Activated B cell treated with CpG ODN at 0.5 μM for 24 hours (primary cell): Measurements from ENCODE around the gene OLA1. TPM values are rescaled to one million over a fixed set of nuclear protein-coding genes. Genes with fewer than 3 reads are reported as not detected.
A peak's percentile ranks its signal among the peaks of the same experiment; 100 is the strongest.

ENCODE experiments used
- ATAC-seq: fragments of 200-7000 bp; cut with Tn5 transposase; one replicate; pipeline ENCODE4 v1.10.0; 2021; ENCODE audit warnings: low read depth, mild to moderate bottlenecking, moderate library complexity
- CTCF ChIA-PET: fragments of 350-600 bp; sonication (Branson Sonifier 250); formaldehyde crosslinking; loops from one replicate; lab custom pipeline; 2021; ENCODE audit warnings: antibody characterized with exemption; lab: Charles Lee
- POLR2A ChIA-PET: fragments of 350-600 bp; sonication (Branson Sonifier 250); formaldehyde crosslinking; loops from one replicate; lab custom pipeline; 2021; ENCODE audit warnings: antibody characterized with exemption; lab: Charles Lee
- DNase-seq: peaks from one replicate; pipeline ENCODE4 v3.0.0; 2022
- H3K27ac Mint-ChIP-seq: one replicate; pipeline ENCODE4 v1.8.0; 2020; ENCODE audit warnings: mixed read lengths
- H3K27me3 Mint-ChIP-seq: one replicate; pipeline ENCODE4 v1.8.0; 2021; ENCODE audit warnings: mixed read lengths
- H3K36me3 Mint-ChIP-seq: one replicate; pipeline ENCODE4 v1.8.0; 2021; ENCODE audit warnings: low read depth, mixed read lengths
- H3K4me1 Mint-ChIP-seq: one replicate; pipeline ENCODE4 v1.8.0; 2021; ENCODE audit warnings: mixed read lengths
- H3K4me3 Mint-ChIP-seq: one replicate; pipeline ENCODE4 v1.8.0; 2020; ENCODE audit warnings: mild to moderate bottlenecking, mixed read lengths
- H3K9me3 Mint-ChIP-seq: one replicate; pipeline ENCODE4 v1.8.0; 2020; ENCODE audit warnings: mixed read lengths
- intact Hi-C: fragments of 100-400 bp; cut with micrococcal nuclease; formaldehyde crosslinking; loops from one replicate; pipeline ENCODE4 v1.15.1; 2024
- total RNA-seq: library from RNA; stranded (reverse); gene quantifications from 2 replicates; pipeline ENCODE4 v1.2.3, GENCODE V29; 2022
- TF ChIP-seq, protein P1 (sequence below): fragments of 200-600 bp; IDR thresholded peaks from one replicate; pipeline ENCODE4 v1.8.0; 2022; ENCODE audit warnings: antibody characterized with exemption, mild to moderate bottlenecking

The OLA1 gene
- total RNA-seq, 1 donor from 2014 or later = 74.4 TPM

GRCh38 chr2:174031226-174031625 lies 217.1 kb downstream of the OLA1 start:
- Mint-ChIP-seq H3K9me3 (no peaks in the 10 kb centered on the region), H3K27me3 (peaks cover 3% of the 10 kb centered on the region), H3K27ac (peak overlapping the region; percentile 69), H3K4me1 (peaks cover 22% of the 10 kb centered on the region), H3K36me3 (no peaks in the 10 kb centered on the region), H3K4me3 (no peak overlapping the region)
- DNase-seq (no peak), ATAC-seq (no peak)
- CTCF ChIA-PET = interaction anchor here (1.2 kb wide), 1 partner anchor 40 kb away, joined by 3 read pairs; no protein-coding TSS in a partner anchor
- POLR2A ChIA-PET = interaction anchor here (0.6 to 2.1 kb wide), 7 partner anchors 19 to 156 kb away, joined by 3 to 14 read pairs (median 5); partner anchors contain the start of gene SP3
- TF ChIP-seq, protein P1, sequence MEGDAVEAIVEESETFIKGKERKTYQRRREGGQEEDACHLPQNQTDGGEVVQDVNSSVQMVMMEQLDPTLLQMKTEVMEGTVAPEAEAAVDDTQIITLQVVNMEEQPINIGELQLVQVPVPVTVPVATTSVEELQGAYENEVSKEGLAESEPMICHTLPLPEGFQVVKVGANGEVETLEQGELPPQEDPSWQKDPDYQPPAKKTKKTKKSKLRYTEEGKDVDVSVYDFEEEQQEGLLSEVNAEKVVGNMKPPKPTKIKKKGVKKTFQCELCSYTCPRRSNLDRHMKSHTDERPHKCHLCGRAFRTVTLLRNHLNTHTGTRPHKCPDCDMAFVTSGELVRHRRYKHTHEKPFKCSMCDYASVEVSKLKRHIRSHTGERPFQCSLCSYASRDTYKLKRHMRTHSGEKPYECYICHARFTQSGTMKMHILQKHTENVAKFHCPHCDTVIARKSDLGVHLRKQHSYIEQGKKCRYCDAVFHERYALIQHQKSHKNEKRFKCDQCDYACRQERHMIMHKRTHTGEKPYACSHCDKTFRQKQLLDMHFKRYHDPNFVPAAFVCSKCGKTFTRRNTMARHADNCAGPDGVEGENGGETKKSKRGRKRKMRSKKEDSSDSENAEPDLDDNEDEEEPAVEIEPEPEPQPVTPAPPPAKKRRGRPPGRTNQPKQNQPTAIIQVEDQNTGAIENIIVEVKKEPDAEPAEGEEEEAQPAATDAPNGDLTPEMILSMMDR = no peak
- intact Hi-C loops = loop anchor here (5.0 kb wide), 1 partner anchor 216 kb away; the partner anchor contains the start of gene OLA1

DNA sequence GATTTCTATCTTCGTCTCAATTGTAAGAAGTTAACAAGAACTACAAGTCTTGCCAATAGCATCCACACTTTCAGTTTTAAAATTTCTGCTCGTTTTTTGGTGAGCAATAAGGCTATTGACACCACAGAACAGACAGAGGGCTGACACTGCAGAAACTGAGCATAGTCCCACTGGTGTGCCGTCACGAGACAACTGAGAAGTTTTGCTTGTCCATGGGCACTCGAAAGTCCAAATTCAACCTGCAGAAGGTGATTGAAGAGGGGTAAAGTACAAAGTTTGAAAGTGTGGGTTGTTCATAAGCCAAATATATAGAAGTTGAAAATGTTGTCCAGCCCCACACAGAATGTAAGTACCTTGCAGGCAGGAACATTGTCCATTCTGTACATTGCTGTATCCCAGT lies 219.4 kb downstream of the OLA1 start:
- H3K36me3 Mint-ChIP-seq = no peaks in the 10 kb centered on the region
- TF ChIP-seq, protein P1 = no peak
- intact Hi-C loops = no loop called here
- no peaks in the 10 kb centered on the region for H3K9me3 Mint-ChIP-seq
- no peaks in the 10 kb centered on the region for H3K27me3 Mint-ChIP-seq
- no peak overlapping the region for H3K27ac Mint-ChIP-seq
- DNase-seq = no peak
- ChIA-PET CTCF (no interaction called here), POLR2A (no interaction called here)
- peaks cover 22% of the 10 kb centered on the region for H3K4me1 Mint-ChIP-seq
- H3K4me3 Mint-ChIP-seq = no peak overlapping the region
- ATAC-seq = no peak

DNA sequence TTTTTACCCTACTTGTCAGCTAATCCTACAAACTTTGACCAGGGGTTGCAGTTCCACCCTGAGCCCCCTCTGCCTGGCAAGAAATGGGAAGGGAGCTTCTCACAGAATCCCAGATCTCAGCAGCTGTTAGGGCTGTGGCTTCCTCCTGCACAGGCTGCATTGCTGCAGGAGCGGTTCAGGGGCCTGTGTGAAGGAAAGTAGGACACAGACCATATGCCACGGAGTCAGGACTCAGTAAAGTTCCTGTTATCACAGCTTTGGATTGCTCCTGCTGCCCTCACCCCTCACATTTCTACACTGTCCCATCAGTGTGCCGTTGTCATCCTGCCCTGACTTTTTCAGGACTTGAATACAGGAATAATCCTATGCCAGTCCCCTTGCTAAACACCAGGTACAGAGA lies 220.4 kb downstream of the OLA1 start:
- Mint-ChIP-seq H3K9me3 (no peaks in the 10 kb centered on the region), H3K4me1 (peaks cover 21% of the 10 kb centered on the region), H3K27me3 (no peaks in the 10 kb centered on the region), H3K4me3 (no peak overlapping the region), H3K27ac (no peak overlapping the region), H3K36me3 (no peaks in the 10 kb centered on the region)
- ATAC-seq = no peak
- ChIA-PET POLR2A (interaction anchor here (0.6 kb wide), 1 partner anchor 120 kb away, joined by 4 read pairs; no protein-coding TSS in a partner anchor), CTCF (no interaction called here)
- no peak for DNase-seq
- TF ChIP-seq, protein P1 = no peak
- intact Hi-C loops = no loop called here

DNA sequence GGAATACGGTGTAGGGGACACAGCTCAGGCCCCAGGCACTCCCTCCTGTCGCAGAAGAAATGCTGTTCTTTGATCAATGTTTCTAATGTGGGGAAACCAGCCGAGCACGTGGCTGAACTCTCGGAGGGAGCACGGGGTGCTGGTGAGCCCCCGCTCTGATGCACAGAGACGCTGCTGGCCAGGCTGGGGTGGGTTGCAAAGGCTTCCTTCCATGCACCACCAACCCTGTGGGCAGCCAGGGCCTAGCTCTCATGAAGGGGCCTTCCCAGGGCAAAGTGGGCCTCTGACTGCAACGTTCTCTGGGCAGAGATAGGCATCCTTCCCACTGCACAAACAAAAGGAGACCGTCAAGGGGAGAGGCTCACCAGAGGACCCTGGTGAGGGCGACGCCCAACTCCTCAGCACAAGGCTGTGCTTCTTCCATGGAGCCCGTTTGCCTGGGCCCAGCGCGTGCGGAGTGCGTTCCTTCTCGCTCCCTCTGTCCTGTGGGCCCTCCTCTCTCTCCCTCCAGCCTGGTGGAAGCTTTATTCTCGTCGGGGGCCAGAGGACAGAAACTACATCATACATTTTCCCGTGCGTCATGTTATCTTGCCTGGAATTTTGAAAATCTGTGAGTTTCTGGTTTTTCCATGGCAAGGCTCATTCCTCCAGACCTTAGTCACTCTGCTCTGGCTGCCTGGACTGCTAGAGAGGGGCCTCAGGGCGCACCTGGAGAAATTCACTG lies 222.0 kb downstream of the OLA1 start:
- H3K27ac Mint-ChIP-seq = no peak overlapping the region
- H3K27me3 Mint-ChIP-seq = no peaks in the 10 kb centered on the region
- H3K4me3 Mint-ChIP-seq = no peak overlapping the region
- CTCF ChIA-PET = no interaction called here
- TF ChIP-seq, protein P1 = no peak
- DNase-seq = no peak
- H3K4me1 Mint-ChIP-seq = peaks cover 10% of the 10 kb centered on the region
- H3K9me3 Mint-ChIP-seq = no peaks in the 10 kb centered on the region
- H3K36me3 Mint-ChIP-seq = no peaks in the 10 kb centered on the region
- ATAC-seq = no peak
- POLR2A ChIA-PET = no interaction called here
- intact Hi-C loops = no loop called here

DNA sequence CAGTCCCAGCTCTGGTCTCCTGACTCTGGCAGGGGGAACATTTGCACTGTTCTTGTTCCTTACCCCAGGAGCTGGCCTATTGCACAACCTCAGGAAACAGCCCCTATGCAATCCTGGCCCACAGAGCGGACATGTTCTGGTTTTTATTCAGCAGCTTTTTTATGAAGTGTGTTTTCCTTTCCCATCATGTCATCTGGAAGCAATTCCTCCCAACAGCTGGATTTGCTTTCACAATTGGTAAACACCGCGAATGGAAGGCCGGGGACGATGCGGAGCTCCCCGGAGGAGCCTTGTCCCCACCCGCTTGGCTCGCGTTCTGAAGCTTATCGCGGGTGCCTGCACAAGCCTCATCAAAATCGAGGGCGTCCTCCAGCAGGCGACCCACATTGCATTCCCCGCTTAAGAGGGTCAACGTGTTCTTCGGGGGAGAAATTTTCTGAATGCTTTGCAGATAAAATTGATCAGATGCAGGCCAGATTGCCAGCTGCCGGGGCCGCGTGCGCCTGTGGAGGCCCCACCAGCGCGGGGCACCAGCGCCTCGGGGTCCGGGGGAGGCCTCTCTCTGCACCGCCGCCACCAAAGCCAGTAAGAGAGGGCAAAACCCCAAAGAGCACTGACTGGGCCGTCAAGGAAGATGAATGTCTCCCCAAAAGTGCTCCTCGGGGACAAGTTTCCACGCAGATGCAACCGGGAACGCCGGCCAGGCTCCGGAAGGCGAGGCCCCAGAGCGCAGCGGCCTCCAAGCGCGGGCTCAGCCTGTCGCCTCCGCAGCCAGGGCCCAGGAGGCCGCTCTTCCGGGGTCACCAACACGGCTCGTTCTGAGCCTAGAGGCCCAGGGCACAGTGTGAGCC lies 222.8 kb downstream of the OLA1 start:
- H3K27me3 Mint-ChIP-seq = no peaks in the 10 kb centered on the region
- no peak overlapping the region for H3K27ac Mint-ChIP-seq
- DNase-seq (no peak), ATAC-seq (no peak)
- ChIA-PET POLR2A (no interaction called here), CTCF (no interaction called here)
- intact Hi-C loops = no loop called here
- peaks cover 11% of the 10 kb centered on the region for H3K4me1 Mint-ChIP-seq
- TF ChIP-seq, protein P1 = no peak
- no peaks in the 10 kb centered on the region for H3K36me3 Mint-ChIP-seq
- no peaks in the 10 kb centered on the region for H3K9me3 Mint-ChIP-seq
- no peak overlapping the region for H3K4me3 Mint-ChIP-seq
